ENCODE results near the gene LYRM1. TPM values are rescaled to one million over a fixed set of nuclear protein-coding genes. Genes with fewer than 3 reads are reported as not detected.

Gene LYRM1
- total RNA-seq, 2 donors from 2014 or later, result 26.1 to 64.5 TPM

DNA sequence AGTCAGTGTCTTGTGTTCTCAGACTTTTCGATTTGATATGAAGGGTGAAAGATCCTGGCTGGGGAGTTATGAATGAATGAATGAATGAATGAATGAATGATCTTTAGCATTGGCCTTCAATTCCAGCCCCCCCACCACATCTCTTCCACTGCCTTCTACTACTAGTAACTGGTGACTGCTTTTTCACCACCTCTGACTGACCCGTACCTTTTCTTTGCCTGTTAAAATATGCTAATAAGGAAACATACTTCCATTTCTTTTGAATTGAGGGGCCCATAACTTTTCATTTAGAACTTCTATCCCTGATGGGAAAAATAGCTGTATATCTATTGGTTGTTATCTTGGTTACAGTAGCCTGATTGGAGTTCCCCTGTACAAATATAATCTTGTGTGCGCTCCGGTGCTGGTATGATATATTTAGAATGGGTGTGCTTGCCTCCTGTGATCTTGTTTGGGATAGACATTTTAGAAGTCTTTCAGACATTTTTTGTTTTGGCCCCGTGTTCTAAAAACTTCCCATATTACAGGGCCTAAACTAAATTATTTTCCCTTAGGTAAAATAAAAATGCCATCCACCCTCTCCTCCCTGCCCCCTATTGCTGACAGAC lies 3.4 kb downstream of the LYRM1 start:
- DNase-seq (ENCODE audit: low spot score), result no peak
- WGBS, result 46% methylated on average over 5 of the region's 5 CpGs
- no peak for TF ChIP-seq POLR2AphosphoS5 (IDR thresholded peaks at IDR 0.05)
- no peak for TF ChIP-seq POLR2A (IDR thresholded peaks at IDR 0.05)
- TF ChIP-seq, protein P1, sequence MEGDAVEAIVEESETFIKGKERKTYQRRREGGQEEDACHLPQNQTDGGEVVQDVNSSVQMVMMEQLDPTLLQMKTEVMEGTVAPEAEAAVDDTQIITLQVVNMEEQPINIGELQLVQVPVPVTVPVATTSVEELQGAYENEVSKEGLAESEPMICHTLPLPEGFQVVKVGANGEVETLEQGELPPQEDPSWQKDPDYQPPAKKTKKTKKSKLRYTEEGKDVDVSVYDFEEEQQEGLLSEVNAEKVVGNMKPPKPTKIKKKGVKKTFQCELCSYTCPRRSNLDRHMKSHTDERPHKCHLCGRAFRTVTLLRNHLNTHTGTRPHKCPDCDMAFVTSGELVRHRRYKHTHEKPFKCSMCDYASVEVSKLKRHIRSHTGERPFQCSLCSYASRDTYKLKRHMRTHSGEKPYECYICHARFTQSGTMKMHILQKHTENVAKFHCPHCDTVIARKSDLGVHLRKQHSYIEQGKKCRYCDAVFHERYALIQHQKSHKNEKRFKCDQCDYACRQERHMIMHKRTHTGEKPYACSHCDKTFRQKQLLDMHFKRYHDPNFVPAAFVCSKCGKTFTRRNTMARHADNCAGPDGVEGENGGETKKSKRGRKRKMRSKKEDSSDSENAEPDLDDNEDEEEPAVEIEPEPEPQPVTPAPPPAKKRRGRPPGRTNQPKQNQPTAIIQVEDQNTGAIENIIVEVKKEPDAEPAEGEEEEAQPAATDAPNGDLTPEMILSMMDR (IDR thresholded peaks at IDR 0.05), result no peak
- Histone ChIP-seq H3K9me3 (no peaks in the 10 kb centered on the region), H3K27ac (peak overlapping the region in 1 of 2 donors; percentile 97), H3K36me3 (no peaks in the 10 kb centered on the region), H3K4me3 (no peak overlapping the region), H3K4me1 (replicated peaks) (peaks cover 10% of the 10 kb centered on the region), H3K27me3 (replicated peaks; ENCODE audit: insufficient read depth) (no peaks in the 10 kb centered on the region)
- intact Hi-C loops (cut with DNase I), result loop anchor here (5.0 kb wide), 1 partner anchor 52 kb away; no protein-coding TSS in a partner anchor

DNA sequence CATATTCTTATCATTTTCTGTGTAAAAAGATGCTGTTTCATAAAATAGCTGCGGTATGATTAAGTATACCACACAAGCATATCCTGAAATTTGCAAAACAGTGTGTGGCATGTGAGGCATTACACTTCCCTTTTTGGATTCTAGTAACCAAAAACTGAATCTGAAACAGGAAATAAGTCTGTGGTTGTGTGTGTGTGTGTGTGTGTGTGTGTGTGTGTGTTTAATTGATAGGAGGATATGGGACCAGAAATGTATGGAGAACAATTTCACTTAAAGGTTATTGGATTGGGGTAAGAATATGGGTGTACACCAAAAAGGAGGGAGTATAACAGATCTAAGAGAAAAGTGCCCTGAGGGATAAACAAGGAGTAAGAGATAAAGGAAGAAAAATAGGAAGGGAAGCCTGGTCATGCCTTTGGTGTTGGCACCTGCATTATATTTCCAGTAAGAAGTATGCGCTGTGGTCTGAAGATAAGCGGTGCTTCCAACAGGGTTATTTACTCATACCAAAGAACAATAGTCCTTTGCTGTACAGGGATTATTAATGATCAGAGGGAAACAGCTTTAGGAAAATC lies 4.0 kb downstream of the LYRM1 start:
- WGBS, result 26% methylated on average over 3 of the region's 3 CpGs
- intact Hi-C loops (cut with DNase I), result loop anchor here (5.0 kb wide), 1 partner anchor 52 kb away; no protein-coding TSS in a partner anchor
- H3K27me3 ChIP-seq (replicated peaks; ENCODE audit: insufficient read depth), result no peaks in the 10 kb centered on the region
- peak; percentile 53 for TF ChIP-seq POLR2AphosphoS5 (IDR thresholded peaks at IDR 0.05)
- TF ChIP-seq, protein P1 (IDR thresholded peaks at IDR 0.05), result no peak
- no peak overlapping the region for H3K4me3 ChIP-seq
- H3K27ac ChIP-seq, result peak overlapping the region in 1 of 2 donors; percentile 97
- peak; percentile 21 for DNase-seq (ENCODE audit: low spot score)
- H3K36me3 ChIP-seq, result no peaks in the 10 kb centered on the region
- peaks cover 10% of the 10 kb centered on the region for H3K4me1 ChIP-seq (replicated peaks)
- H3K9me3 ChIP-seq, result no peaks in the 10 kb centered on the region

DNA sequence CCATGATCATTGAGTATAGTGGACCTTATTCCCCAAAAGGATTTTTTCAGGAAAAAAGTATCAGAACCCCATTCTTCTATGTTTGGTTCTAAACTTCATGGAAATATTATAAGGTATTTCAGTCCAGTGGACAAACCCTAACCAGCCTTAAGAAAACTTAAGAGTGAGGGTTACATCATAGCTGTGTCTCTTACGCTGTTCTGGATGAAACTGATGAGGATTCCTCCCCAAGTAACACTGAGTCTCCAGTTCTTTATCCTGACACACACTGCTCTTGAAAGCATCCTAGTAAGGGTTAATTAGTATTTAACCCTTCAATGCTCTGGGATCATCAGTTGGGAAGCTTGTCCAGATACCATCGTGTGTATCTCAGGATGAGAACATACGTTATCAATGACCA lies 5.0 kb downstream of the LYRM1 start:
- TF ChIP-seq POLR2A (IDR thresholded peaks at IDR 0.05), result no peak
- TF ChIP-seq POLR2AphosphoS5 (IDR thresholded peaks at IDR 0.05), result no peak
- TF ChIP-seq, protein P1 (IDR thresholded peaks at IDR 0.05), result no peak
- peaks cover 10% of the 10 kb centered on the region for H3K4me1 ChIP-seq (replicated peaks)
- peak overlapping the region; percentile 45 to 97 for H3K27ac ChIP-seq
- WGBS, result 62% methylated on average over 3 of the region's 3 CpGs
- no peaks in the 10 kb centered on the region for H3K27me3 ChIP-seq (replicated peaks; ENCODE audit: insufficient read depth)
- no peak for DNase-seq (ENCODE audit: low spot score)
- no peaks in the 10 kb centered on the region for H3K36me3 ChIP-seq
- no peak overlapping the region for H3K4me3 ChIP-seq
- no peaks in the 10 kb centered on the region for H3K9me3 ChIP-seq
- intact Hi-C loops (cut with DNase I), result no loop called here

DNA sequence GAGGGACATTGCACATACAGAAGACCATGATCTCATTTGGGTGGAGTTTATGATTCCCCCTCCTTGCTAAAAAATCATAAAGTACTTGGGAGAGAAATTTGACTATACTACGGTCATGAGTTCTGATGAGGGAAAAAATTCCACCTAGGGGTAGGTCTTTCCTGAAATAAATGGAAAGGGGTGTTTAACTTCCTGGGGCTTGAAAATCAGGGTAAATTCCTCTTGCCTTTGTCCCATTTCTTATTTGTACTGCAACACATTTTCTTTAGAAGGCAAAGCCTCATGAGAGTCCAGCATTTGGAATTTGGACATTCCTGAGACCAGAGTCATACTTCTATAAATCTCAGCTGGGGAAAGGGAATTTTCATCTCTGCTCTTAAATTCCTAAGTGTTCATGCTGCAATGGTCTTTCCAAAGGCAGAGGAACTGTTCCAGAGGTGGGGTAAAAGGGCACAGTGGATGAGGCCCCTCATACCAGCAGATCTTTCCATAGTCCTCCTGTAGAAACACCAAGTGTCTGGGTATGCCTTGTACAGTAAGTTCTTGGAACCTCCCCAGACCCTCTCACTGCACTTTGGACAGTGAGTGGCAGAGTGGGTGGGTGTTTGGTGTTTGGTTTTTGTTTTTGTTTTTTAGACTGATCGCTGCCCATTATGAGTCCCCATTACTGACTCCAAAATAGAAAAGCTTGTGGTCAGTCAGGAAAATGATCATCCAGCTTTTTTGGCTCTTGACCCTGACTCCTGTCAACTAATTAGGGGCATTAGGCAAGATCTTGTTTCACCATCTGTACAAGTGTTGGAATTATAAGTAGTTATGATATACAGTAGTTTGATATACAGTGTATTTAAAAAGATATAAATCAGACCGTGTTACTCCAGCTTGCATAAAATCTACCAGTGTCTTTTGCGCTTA lies 6.0 kb downstream of the LYRM1 start:
- H3K4me1 ChIP-seq (replicated peaks), result peaks cover 10% of the 10 kb centered on the region
- no peaks in the 10 kb centered on the region for H3K27me3 ChIP-seq (replicated peaks; ENCODE audit: insufficient read depth)
- intact Hi-C loops (cut with DNase I), result no loop called here
- no peak for DNase-seq (ENCODE audit: low spot score)
- 65% methylated on average over 4 of the region's 4 CpGs for WGBS
- no peaks in the 10 kb centered on the region for H3K9me3 ChIP-seq
- H3K36me3 ChIP-seq, result no peaks in the 10 kb centered on the region
- H3K27ac ChIP-seq, result peak overlapping the region; percentile 45 to 97
- peak; percentile 37 for TF ChIP-seq POLR2AphosphoS5 (IDR thresholded peaks at IDR 0.05)
- TF ChIP-seq POLR2A (IDR thresholded peaks at IDR 0.05), result no peak
- no peak overlapping the region for H3K4me3 ChIP-seq

DNA sequence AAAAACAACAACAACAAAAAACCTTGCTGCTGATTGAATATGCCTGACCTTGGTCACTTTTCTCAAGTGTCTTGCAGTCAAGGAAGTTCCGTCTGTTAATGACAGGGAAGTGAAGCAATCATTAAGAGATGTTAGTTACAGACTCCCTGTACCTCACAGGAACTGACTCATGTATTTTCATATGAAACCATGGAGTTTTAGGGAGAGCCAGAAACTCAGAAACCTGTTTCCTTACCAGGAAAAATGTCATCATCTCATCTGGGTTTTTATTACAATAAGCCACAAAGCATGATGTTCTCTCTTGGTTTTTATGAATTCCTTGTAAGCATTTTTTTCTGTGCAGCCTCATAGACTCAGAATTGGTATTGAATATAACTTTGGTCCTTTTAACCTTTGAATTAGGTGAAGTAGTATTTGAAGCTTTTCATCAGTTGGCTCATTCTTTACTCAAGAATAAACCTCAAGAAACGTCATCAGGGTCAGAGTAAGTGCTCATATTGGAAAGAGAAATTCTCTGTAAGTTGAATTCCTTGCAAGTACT lies 10.3 kb downstream of the LYRM1 start:
- intact Hi-C loops (cut with DNase I), result loop anchor here (10.0 kb wide), 1 partner anchor 106 kb away; the partner anchor contains the start of genes ERI2 and REXO5
- WGBS, result 33% methylated on average over 2 of the region's 2 CpGs
- peaks cover 6% of the 10 kb centered on the region for H3K4me1 ChIP-seq (replicated peaks)

More for the DNA sequence above, 10.3 kb downstream of the LYRM1 start:
- Histone ChIP-seq H3K4me3 (no peak overlapping the region), H3K27ac (no peak overlapping the region), H3K36me3 (no peaks in the 10 kb centered on the region), H3K9me3 (no peaks in the 10 kb centered on the region), H3K27me3 (replicated peaks; ENCODE audit: insufficient read depth) (no peaks in the 10 kb centered on the region)
- TF ChIP-seq POLR2A (IDR thresholded peaks at IDR 0.05), result no peak
- TF ChIP-seq POLR2AphosphoS5 (IDR thresholded peaks at IDR 0.05), result peak; percentile 39
- no peak for DNase-seq (ENCODE audit: low spot score)
